Liver (tissue), 9 donors: Measurements from ENCODE around the gene NR6A1. TPM values are rescaled to one million over a fixed set of nuclear protein-coding genes. Genes with fewer than 3 reads are reported as not detected.

ENCODE experiments used
- DNase-seq: peaks from one replicate; pipeline ENCODE4 v3.0.0-alpha.2; 2017; ENCODE audit warnings: low spot score
- H3K27ac ChIP-seq, 2 donors: one replicate each; pipeline ENCODE4 v1.7.0; 2013; ENCODE audit warnings: inconsistent platforms in 2 of 2, low read length in 2 of 2, control low read depth in 1 of 2, low read depth in 1 of 2, mild to moderate bottlenecking in 1 of 2
- H3K27me3 ChIP-seq, 4 donors: one replicate each; pipeline versions ENCODE4 v1.6.1 to v1.7.0; 2013; ENCODE audit warnings: low read length in 3 of 4, inconsistent platforms in 1 of 4, mild to moderate bottlenecking in 1 of 4, moderate library complexity in 1 of 4; ENCODE audit not compliant: control insufficient read depth in 4 of 4, insufficient read depth in 4 of 4
- H3K36me3 ChIP-seq, 4 donors: one replicate each; pipeline versions ENCODE4 v1.6.1 to v1.7.0; 2013; ENCODE audit warnings: low read length in 3 of 4, mild to moderate bottlenecking in 3 of 4, low read depth in 1 of 4, moderate library complexity in 1 of 4; ENCODE audit not compliant: control insufficient read depth in 4 of 4, insufficient read depth in 3 of 4
- H3K4me1 ChIP-seq, 4 donors: one replicate each; pipeline versions ENCODE4 v1.6.1 to v1.7.0; 2013; ENCODE audit warnings: low read length in 3 of 4, mild to moderate bottlenecking in 3 of 4, moderate library complexity in 1 of 4; ENCODE audit not compliant: control insufficient read depth in 4 of 4, insufficient read depth in 4 of 4
- H3K4me3 ChIP-seq, 3 donors: one replicate each; pipeline versions ENCODE4 v1.6.1 to v1.7.0; 2013; ENCODE audit warnings: low read length in 3 of 3, control low read depth in 1 of 3, low read depth in 1 of 3, mild to moderate bottlenecking in 1 of 3
- H3K9ac ChIP-seq, 2 donors: one replicate each; pipeline ENCODE4 v1.7.0; 2013; ENCODE audit warnings: low read length in 2 of 2, mild to moderate bottlenecking in 2 of 2, moderate library complexity in 2 of 2, control low read depth in 1 of 2, low read depth in 1 of 2
- H3K9me3 ChIP-seq, 4 donors: one replicate each; pipeline versions ENCODE4 v1.6.1 to v1.7.0; 2013; ENCODE audit warnings: low read length in 3 of 4; ENCODE audit not compliant: control insufficient read depth in 4 of 4
- ATF3 ChIP-seq: IDR thresholded peaks from 2 replicates; pipeline ENCODE4 v1.6.1; 2016; ENCODE audit warnings: antibody characterized with exemption
- CTCF ChIP-seq: fragments of 150-350 bp; IDR thresholded peaks from 2 replicates; pipeline ENCODE4 v1.5.1; 2017; ENCODE audit warnings: improper control_type of control experiment, low read depth, low read length; ENCODE audit not compliant: missing input control
- EGR1 ChIP-seq, 2 donors: IDR thresholded peaks; 2 replicates each; pipeline ENCODE4 v1.6.1; 2016 to 2018; ENCODE audit warnings: antibody characterized with exemption in 2 of 2, low read depth in 2 of 2
- FOXA1 ChIP-seq: IDR thresholded peaks from 2 replicates; pipeline ENCODE4 v1.6.1; 2016; ENCODE audit warnings: antibody characterized with exemption
- FOXA2 ChIP-seq: IDR thresholded peaks from 2 replicates; pipeline ENCODE4 v1.6.1; 2016; ENCODE audit warnings: antibody characterized with exemption
- GABPA ChIP-seq, 2 donors: IDR thresholded peaks in 1 of 2; conservative IDR thresholded peaks in 1 of 2; 2 replicates each; pipeline ENCODE4 v1.6.1; 2016; ENCODE audit warnings: antibody characterized with exemption in 2 of 2, mild to moderate bottlenecking in 1 of 2, moderate library complexity in 1 of 2
- HNF4A ChIP-seq, 2 donors: conservative IDR thresholded peaks; 2 replicates each; pipeline ENCODE4 v1.6.1; 2016; ENCODE audit warnings: antibody characterized with exemption in 2 of 2, mild to moderate bottlenecking in 2 of 2
- HNF4G ChIP-seq: IDR thresholded peaks from 2 replicates; pipeline ENCODE4 v1.6.1; 2016; ENCODE audit warnings: antibody characterized with exemption
- JUND ChIP-seq, 2 donors: IDR thresholded peaks; 2 replicates each; pipeline ENCODE4 v1.6.1; 2016; ENCODE audit warnings: antibody characterized with exemption in 2 of 2
- MAX ChIP-seq: IDR thresholded peaks from 2 replicates; pipeline ENCODE4 v1.6.1; 2016; ENCODE audit warnings: antibody characterized with exemption
- NR2F2 ChIP-seq: IDR thresholded peaks from 2 replicates; pipeline ENCODE4 v1.6.1; 2016; ENCODE audit warnings: antibody characterized with exemption
- RAD21 ChIP-seq, 2 donors: IDR thresholded peaks; 2 replicates each; pipeline ENCODE4 v1.6.1; 2016; ENCODE audit warnings: antibody characterized with exemption in 2 of 2, mild to moderate bottlenecking in 2 of 2
- REST ChIP-seq: IDR thresholded peaks from 2 replicates; pipeline ENCODE4 v1.6.1; 2016; ENCODE audit warnings: antibody characterized with exemption, mild to moderate bottlenecking
- RXRA ChIP-seq, 2 donors: IDR thresholded peaks; 2 replicates each; pipeline ENCODE4 v1.6.1; 2017 to 2018; ENCODE audit warnings: antibody characterized with exemption in 2 of 2, mild to moderate bottlenecking in 1 of 2
- SP1 ChIP-seq: IDR thresholded peaks from 2 replicates; pipeline ENCODE4 v1.6.1; 2018; ENCODE audit warnings: antibody characterized with exemption, mild to moderate bottlenecking
- TAF1 ChIP-seq: conservative IDR thresholded peaks from 2 replicates; pipeline ENCODE4 v1.6.1; 2016; ENCODE audit warnings: antibody characterized with exemption, mild to moderate bottlenecking
- YY1 ChIP-seq: IDR thresholded peaks from 2 replicates; pipeline ENCODE4 v1.6.1; 2016; ENCODE audit warnings: antibody characterized with exemption, mild to moderate bottlenecking
- ZBTB33 ChIP-seq: IDR thresholded peaks from 2 replicates; pipeline ENCODE4 v1.6.1; 2016; ENCODE audit warnings: antibody characterized with exemption
- WGBS: extraction: QIAGEN DNeasy Blood & Tissue Kit; methylation state at CpG from one replicate; pipeline ENCODE4 v1.1.7; 2013; 5-methylcytosine and 5-hydroxymethylcytosine counted together
- polyA plus RNA-seq, 2 donors: library from polyadenylated mRNA; stranded (reverse) in 1 of 2; unstranded in 1 of 2; fragments of 200-250 nt in 1 of 2; fragments of >200 nt in 1 of 2; fragmentation: Nextera tagmentation in 1 of 2; extraction: Ambion mirVana in 1 of 2; gene quantifications; one replicate each; pipeline versions ENCODE4 v1.2.1 to v1.2.3, GENCODE V29; 2013 to 2015
- total RNA-seq, 2 donors: library from RNA; depleted of rRNA; stranded (reverse); fragments of >200 nt; gene quantifications; one replicate each; pipeline ENCODE4 v1.2.3, GENCODE V29; 2014
- donor health status: healthy.
- donor health status: healthy.
- donor health status: healthy.
- donor health status: healthy.
- donor health status: healthy.

Gene NR6A1
- total and polyA plus RNA-seq, 4 donors = 0.72 to 6.1 (median 2.1) TPM

GRCh38 chr9:124555043-124555442, 216.1 kb downstream of the NR6A1 start:
- no peak for DNase-seq
- Histone ChIP-seq H3K9me3 (no peaks in the 10 kb centered on the region), H3K27me3 (no peaks in the 10 kb centered on the region), H3K27ac (no peak overlapping the region), H3K4me1 (no peaks in the 10 kb centered on the region), H3K36me3 (no peaks in the 10 kb centered on the region), H3K9ac (no peak overlapping the region), H3K4me3 (no peak overlapping the region)
- 75% methylated on average over 3 of the region's 3 CpGs for WGBS
- TF ChIP-seq TAF1 (no peak), NR2F2 (no peak), ATF3 (no peak), FOXA1 (no peak), REST (no peak), RXRA (IDR thresholded peaks at IDR 0.05) (no peak), RAD21 (IDR thresholded peaks at IDR 0.05) (no peak), CTCF (no peak), EGR1 (IDR thresholded peaks at IDR 0.05; ENCODE audit: low read depth in 2 of 2) (no peak), MAX (no peak), HNF4G (no peak), GABPA (IDR thresholded peaks at IDR 0.05 in 1 of 2, conservative IDR thresholded peaks at IDR 0.05 in 1 of 2) (no peak), ZBTB33 (no peak), SP1 (no peak), FOXA2 (no peak), YY1 (no peak), HNF4A (conservative IDR thresholded peaks at IDR 0.05) (no peak)

GRCh38 chr9:124553738-124554137, 217.4 kb downstream of the NR6A1 start:
- 78% methylated on average over 3 of the region's 3 CpGs for WGBS
- no peak overlapping the region for H3K9ac ChIP-seq
- TF ChIP-seq SP1 (no peak), HNF4A (conservative IDR thresholded peaks at IDR 0.05) (no peak), YY1 (no peak), NR2F2 (no peak), JUND (IDR thresholded peaks at IDR 0.05) (no peak)
- H3K36me3 ChIP-seq = no peaks in the 10 kb centered on the region
- H3K27ac ChIP-seq = no peak overlapping the region
- H3K9me3 ChIP-seq = no peaks in the 10 kb centered on the region
- H3K4me3 ChIP-seq = no peak overlapping the region
- no peak for DNase-seq
- H3K4me1 ChIP-seq = no peaks in the 10 kb centered on the region
- no peaks in the 10 kb centered on the region for H3K27me3 ChIP-seq
